PC-3 (cell line): ENCODE data around the gene FAM13A.

Experiments
- EZH2 ChIP-seq: fragments of 300-600 bp; sonication (generic); IDR thresholded peaks from one replicate; pipeline ENCODE4 v1.6.1; 2017; ENCODE audit warnings: antibody characterized with exemption, mild to moderate bottlenecking, low read length; ENCODE audit not compliant: unreplicated experiment
- EZH2phosphoT487 ChIP-seq: fragments of 300-600 bp; sonication (generic); IDR thresholded peaks from 2 replicates; pipeline ENCODE4 v1.6.1; 2018; ENCODE audit warnings: mild to moderate bottlenecking, antibody characterized with exemption, low read length, borderline replicate concordance
- TF ChIP-seq, protein P1 (sequence below): fragments of 300-600 bp; sonication (generic); conservative IDR thresholded peaks from 2 replicates; pipeline ENCODE4 v1.5.1; 2017; ENCODE audit warnings: antibody characterized with exemption, low read depth, mild to moderate bottlenecking, low read length

DNA sequence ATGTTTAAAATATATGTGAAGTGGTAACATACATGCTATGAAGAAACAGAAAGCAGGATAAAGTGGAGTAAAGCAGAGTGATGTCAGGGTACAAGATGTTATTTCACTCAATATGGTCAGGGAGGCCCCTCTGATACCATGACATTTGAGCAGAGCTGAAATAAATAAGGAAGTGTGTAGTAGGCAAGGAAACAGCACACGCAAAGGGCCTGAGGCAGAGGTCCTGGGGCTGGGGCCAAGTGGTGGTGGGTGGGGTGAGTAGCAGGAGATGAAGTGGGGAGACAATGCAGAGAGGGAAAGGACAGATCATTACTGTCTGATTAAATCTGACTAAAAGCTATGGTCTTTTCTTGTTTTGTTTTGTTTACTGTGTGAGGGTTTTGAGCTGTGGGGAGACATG, 61.1 kb downstream of the FAM13A start:
- TF ChIP-seq, protein P1, sequence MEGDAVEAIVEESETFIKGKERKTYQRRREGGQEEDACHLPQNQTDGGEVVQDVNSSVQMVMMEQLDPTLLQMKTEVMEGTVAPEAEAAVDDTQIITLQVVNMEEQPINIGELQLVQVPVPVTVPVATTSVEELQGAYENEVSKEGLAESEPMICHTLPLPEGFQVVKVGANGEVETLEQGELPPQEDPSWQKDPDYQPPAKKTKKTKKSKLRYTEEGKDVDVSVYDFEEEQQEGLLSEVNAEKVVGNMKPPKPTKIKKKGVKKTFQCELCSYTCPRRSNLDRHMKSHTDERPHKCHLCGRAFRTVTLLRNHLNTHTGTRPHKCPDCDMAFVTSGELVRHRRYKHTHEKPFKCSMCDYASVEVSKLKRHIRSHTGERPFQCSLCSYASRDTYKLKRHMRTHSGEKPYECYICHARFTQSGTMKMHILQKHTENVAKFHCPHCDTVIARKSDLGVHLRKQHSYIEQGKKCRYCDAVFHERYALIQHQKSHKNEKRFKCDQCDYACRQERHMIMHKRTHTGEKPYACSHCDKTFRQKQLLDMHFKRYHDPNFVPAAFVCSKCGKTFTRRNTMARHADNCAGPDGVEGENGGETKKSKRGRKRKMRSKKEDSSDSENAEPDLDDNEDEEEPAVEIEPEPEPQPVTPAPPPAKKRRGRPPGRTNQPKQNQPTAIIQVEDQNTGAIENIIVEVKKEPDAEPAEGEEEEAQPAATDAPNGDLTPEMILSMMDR = no peak
- TF ChIP-seq EZH2 = no peak
- TF ChIP-seq EZH2phosphoT487 = no peak
